Glomerular visceral epithelial cell (primary cell): ENCODE data around the gene WASF3.
"Not testable (repeated sequence)": the region's sequence is repeated elsewhere in the genome, so short reads cannot be mapped to it uniquely, and the experiment has no call there.

Experiments used
- DNase-seq: peaks from one replicate; pipeline ENCODE4 v3.0.0-alpha.2; 2016; ENCODE audit errors: extremely low spot score

WASF3 gene

DNA sequence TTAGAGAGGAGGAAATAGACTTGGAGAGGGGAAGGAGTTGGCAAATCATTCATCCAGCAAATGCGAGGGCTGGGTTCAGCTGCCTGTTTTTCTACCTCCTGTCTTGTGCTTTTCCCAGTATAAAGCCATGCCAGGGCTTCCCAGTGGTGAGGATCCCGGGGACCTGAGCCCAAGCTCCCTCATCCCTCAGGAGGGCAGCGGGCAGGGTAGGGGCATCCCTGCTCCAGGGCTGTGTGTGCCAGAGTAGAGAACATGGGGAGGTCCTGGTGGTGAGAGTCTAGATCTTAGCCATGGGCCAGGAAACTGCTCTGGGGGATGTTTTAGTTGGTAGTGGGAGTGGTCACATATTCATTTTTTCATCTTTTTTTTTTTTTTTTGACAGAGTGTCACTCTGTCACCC is 159.5 kb downstream of the WASF3 start:
- DNase-seq: no peak

DNA sequence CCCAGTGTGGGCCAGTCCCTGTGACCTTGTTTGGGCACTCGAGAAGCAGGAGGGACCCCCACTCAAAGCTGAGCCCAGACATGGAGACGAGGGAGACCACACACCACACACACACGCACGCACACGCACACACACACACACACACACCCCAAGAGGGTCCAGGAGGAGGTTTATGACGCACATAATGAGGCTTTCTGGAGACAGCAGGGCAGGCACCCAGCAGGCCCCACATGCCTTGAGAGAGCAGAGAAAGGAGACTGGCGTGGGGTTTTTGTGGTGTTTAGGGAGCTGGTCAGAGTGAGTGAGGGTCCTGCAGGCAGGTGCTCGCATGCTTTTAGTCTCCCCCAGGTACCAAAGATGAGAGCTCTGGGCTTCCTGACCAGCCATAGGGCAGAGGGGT is 160.7 kb downstream of the WASF3 start:
- no peak for DNase-seq

DNA sequence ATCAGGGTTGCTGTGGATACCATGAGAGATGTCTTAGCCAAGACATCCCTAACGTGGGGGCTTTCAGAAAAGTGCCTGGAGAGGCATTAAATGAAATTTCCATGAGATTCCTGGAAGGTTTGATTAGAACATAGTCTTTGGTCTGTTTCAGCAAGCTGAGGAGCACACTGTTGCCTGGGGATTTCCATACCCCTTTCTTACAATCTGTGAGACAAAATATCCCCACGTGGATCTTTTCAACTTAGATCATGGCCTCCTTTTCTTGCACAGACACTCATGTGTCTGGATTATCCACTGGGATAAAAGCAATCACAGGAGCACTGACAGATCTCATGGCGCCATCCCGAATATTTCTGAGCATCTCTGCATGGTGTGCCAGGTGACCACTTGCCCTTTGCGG is 161.4 kb downstream of the WASF3 start:
- no peak for DNase-seq

DNA sequence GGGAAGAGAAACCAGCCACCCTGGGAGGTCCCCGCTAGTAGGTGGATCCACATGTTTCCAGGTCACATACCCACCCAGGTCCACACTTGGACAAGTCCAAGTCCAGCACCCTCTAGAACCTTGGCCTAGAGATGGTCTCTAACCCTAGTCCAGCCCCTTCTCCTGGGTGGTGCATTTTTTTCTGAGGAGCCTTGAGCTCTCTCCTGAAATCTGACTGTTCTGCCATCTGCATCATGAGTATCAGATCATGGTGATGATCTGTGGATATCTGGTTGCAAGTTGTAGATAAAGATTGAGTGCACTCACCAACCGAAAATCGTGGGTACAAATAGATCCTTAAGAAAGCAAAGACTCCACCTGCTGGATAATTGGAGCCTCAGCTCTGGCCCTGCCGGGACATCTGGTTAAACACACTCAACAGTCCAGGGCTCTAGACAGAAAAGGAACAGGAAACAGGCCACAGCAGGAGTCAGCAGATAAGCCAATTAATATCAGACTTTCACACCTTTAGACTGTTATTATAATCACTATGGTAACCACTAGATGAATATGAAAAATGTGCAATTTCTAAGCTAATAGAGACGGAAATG is 162.0 kb downstream of the WASF3 start:
- no peak for DNase-seq

DNA sequence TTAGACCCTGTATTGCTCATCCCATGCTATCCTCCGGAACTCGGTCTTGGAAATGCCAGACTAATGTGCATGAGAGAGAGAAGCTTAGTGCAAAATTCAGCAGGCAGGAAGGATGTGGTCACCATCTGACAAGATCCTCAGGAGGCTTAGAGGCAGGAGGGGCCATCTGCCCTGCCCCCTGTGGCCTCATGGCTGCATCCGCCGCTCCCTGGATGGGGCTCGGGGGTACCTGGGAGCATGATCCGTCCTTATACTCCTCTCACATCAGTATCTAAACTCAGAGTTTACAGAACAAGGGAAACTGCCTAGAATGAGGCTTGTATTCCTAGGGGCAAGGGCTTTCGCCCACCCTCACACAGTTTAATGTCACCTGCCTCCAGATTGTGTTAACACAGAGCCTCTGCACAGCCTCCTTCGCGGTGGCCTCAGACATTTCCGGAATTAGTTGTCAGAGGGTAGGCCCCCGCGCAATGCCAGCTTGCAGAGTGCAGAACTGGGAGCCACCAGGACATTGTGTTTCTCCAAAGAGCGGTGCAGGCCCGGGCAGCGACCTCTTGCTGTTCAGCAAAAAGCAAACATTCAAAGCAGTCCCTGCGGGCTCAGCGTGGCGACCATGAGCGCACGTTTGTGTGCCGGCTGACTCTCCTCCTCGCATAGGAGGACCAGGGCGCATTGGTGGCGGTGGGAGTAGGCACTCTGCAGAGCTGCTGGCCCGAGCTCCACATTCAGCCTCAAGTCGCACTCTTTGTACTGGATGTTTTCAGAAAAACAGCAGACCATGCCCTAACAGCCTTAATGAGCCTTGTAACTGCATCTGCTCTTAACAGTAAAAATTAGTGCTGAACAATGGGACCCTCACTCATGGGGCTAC is 164.0 kb downstream of the WASF3 start:
- DNase-seq: no peak

DNA sequence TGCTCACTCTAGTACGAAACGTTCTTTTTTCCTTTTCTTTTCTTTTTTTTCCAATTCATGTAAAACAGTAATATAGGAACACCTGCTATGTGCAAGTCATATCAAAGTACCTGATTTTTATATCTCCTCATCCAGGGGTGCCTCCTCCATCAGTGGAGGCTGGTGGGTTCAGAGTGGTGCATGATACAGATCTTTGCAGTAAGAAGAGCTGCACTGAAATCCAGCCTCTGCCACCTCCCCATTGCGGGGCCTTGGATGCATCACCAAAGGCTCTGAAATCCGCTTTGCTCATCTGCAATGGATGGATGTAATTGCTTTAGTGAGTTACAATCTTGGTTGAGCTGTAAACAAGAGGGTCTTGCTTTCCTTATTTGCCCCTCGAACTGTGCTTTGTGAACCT is 164.8 kb downstream of the WASF3 start:
- DNase-seq: no peak

DNA sequence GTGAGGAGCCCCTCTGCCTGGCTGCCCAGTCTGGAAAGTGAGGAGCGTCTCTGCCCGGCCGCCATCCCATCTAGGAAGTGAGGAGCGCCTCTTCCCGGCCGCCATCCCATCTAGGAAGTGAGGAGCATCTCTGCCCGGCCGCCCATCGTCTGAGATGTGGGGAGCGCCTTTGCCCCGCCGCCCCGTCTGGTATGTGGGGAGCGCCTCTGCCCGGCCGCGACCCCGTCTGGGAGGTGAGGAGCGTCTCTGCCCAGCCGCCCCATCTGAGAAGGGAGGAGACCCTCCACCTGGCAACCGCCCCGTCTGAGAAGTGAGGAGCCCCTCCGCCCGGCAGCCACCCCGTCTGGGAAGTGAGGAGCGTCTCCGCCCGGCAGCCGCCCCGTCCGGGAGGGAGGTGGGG is 166.1 kb downstream of the WASF3 start:
- DNase-seq: not testable (repeated sequence)

DNA sequence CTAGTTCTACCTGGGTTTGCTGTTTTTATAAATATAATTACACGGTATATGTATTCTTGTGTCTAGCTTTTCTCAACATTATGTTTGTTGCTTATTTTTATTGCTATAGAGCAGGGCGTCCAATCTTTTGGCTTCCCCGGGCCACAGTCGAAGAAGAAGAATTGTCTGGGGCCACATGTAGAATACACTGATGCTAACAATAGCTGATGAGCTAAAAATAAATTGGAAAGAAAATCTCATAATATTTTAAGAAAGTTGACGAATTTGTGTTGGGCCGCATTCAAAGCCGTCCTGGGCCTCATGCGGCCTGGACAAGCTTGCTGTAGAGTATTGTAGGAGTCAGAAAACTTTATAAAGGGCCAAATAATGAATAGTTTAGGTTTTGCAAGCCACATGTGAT is 169.2 kb downstream of the WASF3 start:
- DNase-seq: no peak

DNA sequence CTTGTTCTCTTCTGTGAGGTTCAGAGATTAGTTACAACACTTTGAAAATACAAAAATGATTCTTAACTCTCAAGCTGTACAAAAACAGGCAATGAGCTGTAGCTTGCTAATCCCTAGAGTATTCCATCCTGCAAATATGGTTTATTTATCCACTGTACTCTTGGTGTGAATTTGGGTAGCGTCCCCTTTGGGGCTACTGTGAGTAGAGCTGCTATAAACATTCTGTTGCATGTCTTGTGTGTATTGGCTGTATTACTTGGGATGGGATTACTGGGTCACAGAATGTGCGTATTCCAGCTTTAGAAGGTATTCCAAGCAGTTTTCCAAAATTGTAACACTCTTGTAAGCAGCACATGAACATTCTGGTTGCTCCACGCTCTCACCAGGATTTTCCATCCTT is 169.6 kb downstream of the WASF3 start:
- no peak for DNase-seq

DNA sequence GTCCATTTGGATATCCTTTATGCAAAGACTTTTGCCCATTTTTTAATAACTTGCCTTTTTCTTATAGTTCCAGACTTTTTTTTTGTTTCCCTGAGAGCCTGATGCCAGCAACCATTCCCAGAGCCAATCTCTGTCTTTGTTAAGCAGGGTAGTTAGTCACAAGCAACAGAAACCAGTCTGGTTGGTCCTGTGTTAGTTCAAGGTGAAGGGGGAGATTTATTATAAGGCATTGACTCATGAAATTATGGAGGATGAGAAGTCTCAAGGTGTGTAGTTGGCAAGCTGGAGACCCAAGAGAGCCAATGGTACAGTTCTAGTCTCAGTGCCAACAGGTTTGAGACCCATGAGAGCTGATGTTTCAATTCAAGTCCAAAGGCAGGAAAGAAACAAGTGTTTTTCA is 170.2 kb downstream of the WASF3 start:
- no peak for DNase-seq

DNA sequence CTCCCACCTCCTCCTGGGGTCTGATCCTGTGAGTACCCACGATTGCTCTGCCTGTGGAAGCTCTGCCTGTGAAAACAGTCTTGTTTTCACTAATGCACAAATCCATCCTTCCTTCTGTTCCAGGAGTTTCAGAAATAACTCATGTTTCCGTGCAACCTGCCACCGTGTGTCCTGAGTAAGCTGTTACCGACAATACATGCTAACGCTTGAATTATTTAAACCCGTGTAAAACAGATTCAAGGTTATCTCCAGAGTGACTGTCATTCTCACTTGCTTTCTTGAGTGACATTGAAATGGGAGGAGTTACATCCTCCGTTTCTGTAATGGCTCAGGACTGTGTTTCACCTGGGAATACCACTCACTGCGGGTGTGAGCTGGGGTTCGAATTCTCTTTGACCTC is 178.2 kb downstream of the WASF3 start:
- DNase-seq: no peak
